HL-60 (cell line): ENCODE measurements around the gene TMPRSS3.

ENCODE experiments used
- DNase-seq, 2 experiments: peaks; one replicate each; pipeline ENCODE4 v3.0.0-alpha.2; 2010 to 2020; ENCODE audit warnings: low read depth in 1 of 2, low spot score in 1 of 2
- H3K27ac ChIP-seq: fragments of 250-450 bp; sonication (Bioruptor Pico); replicated peaks from 2 replicates; pipeline ENCODE4 v1.5.1; 2020; ENCODE audit warnings: mild to moderate bottlenecking, moderate library complexity
- H3K27me3 ChIP-seq: fragments of 250-450 bp; sonication (Bioruptor Pico); 2 replicates; pipeline ENCODE4 v1.5.1; 2021; ENCODE audit warnings: mild to moderate bottlenecking, moderate library complexity; ENCODE audit not compliant: insufficient read depth, poor library complexity, severe bottlenecking
- H3K4me3 ChIP-seq: replicated peaks from 2 replicates; pipeline ENCODE4 v1.5.1; 2011; ENCODE audit warnings: mild to moderate bottlenecking, control low read depth, low read length; ENCODE audit not compliant: insufficient read depth
- GABPA ChIP-seq: IDR thresholded peaks from 2 replicates; pipeline ENCODE4 v1.6.1; 2012; ENCODE audit warnings: low read depth
- POLR2AphosphoS5 ChIP-seq: IDR thresholded peaks from 2 replicates; pipeline ENCODE4 v1.6.1; 2012; ENCODE audit warnings: low read depth
- SPI1 ChIP-seq: IDR thresholded peaks from 2 replicates; pipeline ENCODE4 v1.6.1; 2012; ENCODE audit warnings: low read depth, mild to moderate bottlenecking, borderline replicate concordance
- TF ChIP-seq, protein P1 (sequence below): IDR thresholded peaks from one replicate; pipeline ENCODE4 v1.5.1; 2011; ENCODE audit warnings: low read length, control low read depth, inconsistent platforms; ENCODE audit not compliant: insufficient read depth
- TF ChIP-seq, protein P2 (sequence below): IDR thresholded peaks from 2 replicates; pipeline ENCODE4 v1.6.1; 2012; ENCODE audit warnings: low read depth; ENCODE audit not compliant: insufficient replicate concordance

The TMPRSS3 gene

DNA sequence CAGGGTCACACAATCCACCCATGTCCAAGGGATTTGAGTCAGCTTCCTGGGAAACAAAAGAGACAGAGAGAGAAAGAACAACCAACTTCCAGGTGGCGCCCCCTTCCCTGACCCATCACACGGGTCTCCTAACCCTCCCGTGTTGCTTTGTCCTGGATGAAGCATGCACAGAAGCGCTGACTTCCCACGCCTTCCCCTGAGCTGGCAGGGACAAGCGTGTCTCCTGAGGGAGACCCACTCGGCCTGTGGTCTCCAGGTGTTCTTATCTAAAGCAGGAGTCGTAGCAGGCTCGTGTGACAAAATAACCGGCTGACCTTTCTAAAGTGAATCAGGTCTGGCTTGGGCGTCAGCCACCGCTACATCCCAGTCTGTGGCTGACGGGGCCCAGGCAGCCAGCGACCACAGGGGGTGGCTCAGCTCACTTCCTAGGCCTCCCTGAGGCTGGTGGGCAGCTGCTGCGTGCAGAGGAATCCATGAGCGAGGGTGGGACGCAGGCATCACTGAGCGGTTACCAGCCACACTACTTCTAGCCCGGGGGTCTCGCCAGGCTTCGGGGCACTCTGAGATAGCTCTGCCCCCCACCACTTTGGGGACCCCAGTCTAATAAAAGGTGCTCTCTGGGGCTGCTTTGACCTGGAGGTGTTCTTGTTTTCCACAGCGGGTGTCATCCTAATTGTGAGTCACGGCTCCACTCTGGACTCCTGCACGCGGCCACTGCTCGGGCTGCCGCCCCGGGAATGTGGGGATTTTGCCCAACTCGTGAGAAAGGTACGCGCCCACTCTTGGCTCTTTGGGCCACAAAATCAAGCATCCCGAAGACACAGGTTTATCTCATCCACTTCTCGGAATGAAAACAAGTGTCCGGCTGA is 48.3 kb upstream of the TMPRSS3 start:
- TF ChIP-seq POLR2AphosphoS5 (no peak), SPI1 (no peak), GABPA (no peak)
- TF ChIP-seq, protein P1, sequence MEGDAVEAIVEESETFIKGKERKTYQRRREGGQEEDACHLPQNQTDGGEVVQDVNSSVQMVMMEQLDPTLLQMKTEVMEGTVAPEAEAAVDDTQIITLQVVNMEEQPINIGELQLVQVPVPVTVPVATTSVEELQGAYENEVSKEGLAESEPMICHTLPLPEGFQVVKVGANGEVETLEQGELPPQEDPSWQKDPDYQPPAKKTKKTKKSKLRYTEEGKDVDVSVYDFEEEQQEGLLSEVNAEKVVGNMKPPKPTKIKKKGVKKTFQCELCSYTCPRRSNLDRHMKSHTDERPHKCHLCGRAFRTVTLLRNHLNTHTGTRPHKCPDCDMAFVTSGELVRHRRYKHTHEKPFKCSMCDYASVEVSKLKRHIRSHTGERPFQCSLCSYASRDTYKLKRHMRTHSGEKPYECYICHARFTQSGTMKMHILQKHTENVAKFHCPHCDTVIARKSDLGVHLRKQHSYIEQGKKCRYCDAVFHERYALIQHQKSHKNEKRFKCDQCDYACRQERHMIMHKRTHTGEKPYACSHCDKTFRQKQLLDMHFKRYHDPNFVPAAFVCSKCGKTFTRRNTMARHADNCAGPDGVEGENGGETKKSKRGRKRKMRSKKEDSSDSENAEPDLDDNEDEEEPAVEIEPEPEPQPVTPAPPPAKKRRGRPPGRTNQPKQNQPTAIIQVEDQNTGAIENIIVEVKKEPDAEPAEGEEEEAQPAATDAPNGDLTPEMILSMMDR, result no peak
- TF ChIP-seq, protein P2, sequence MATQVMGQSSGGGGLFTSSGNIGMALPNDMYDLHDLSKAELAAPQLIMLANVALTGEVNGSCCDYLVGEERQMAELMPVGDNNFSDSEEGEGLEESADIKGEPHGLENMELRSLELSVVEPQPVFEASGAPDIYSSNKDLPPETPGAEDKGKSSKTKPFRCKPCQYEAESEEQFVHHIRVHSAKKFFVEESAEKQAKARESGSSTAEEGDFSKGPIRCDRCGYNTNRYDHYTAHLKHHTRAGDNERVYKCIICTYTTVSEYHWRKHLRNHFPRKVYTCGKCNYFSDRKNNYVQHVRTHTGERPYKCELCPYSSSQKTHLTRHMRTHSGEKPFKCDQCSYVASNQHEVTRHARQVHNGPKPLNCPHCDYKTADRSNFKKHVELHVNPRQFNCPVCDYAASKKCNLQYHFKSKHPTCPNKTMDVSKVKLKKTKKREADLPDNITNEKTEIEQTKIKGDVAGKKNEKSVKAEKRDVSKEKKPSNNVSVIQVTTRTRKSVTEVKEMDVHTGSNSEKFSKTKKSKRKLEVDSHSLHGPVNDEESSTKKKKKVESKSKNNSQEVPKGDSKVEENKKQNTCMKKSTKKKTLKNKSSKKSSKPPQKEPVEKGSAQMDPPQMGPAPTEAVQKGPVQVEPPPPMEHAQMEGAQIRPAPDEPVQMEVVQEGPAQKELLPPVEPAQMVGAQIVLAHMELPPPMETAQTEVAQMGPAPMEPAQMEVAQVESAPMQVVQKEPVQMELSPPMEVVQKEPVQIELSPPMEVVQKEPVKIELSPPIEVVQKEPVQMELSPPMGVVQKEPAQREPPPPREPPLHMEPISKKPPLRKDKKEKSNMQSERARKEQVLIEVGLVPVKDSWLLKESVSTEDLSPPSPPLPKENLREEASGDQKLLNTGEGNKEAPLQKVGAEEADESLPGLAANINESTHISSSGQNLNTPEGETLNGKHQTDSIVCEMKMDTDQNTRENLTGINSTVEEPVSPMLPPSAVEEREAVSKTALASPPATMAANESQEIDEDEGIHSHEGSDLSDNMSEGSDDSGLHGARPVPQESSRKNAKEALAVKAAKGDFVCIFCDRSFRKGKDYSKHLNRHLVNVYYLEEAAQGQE, result no peak
- no peak for DNase-seq

DNA sequence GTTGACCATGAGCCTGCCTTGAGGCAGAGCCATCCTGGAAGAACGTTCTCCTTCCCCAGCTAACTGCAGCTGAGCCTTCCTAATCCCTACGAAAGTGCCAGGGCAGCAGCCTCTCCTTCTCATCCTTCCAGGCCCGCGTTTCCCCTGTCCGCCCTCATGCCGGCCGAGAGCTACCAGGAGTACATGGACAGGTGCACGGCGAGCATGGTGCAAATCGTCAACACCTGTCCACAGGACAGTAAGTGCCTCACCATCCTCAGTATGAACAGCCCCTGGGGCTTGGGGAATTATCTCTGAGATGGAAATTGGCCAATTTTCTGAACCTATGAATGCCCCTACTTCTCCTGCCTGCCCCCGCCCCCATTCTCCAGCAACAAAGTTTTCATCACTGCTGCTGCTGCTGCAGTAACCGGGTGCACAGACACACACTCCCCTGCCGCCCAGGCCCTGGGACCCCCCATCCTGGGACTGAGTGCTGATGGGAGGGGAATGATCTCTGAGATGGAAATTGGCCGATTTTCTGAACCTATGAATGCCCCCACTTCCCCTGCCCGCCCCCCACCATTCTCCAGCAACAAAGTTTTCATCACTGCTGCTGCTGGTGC is 47.4 kb upstream of the TMPRSS3 start:
- TF ChIP-seq, protein P1, result no peak
- TF ChIP-seq, protein P2, result no peak
- TF ChIP-seq SPI1, result no peak
- no peak for TF ChIP-seq POLR2AphosphoS5
- no peak overlapping the region for H3K4me3 ChIP-seq
- DNase-seq, result no peak
- no peak overlapping the region for H3K27ac ChIP-seq
- H3K27me3 ChIP-seq, result no peaks in the 10 kb centered on the region

More for the DNA sequence above, 48.3 kb upstream of the TMPRSS3 start:
- Histone ChIP-seq H3K27ac (no peak overlapping the region), H3K27me3 (no peaks in the 10 kb centered on the region), H3K4me3 (no peak overlapping the region)

DNA sequence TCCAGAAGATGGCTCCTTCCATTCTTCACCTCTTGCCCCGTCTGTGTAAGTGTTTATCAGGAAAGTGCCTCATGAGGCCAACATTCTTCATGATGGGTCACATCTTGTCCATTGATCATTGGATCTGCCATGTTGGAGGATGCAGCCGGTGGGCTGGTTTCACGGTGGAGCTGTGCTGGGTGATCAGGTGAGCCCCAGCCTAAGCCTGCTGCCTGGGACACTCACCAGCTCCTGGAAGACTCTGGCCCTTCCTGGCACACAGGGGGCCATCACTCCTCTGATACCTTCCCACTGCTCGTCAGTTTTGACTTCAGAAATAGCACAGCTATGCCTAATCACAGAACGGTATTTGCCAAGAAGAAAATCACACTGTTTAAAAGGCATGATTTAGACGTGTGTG is 46.1 kb upstream of the TMPRSS3 start:
- TF ChIP-seq POLR2AphosphoS5, result no peak
- TF ChIP-seq, protein P2, result no peak
- no peak for TF ChIP-seq GABPA
- TF ChIP-seq, protein P1, result no peak
- TF ChIP-seq SPI1, result no peak
- Histone ChIP-seq H3K27ac (no peak overlapping the region), H3K4me3 (no peak overlapping the region), H3K27me3 (no peaks in the 10 kb centered on the region)
- DNase-seq, result no peak
